GM19468 (cell line): ENCODE results near the gene TEKT3.

Source experiments
- ATAC-seq: cut with Tn5 transposase; IDR thresholded peaks from one replicate; pipeline ENCODE4 v1.9.1; 2021; ENCODE audit warnings: mild to moderate bottlenecking, moderate library complexity, moderate number of reproducible peaks; ENCODE audit not compliant: unreplicated experiment; ENCODE audit errors: extremely low read depth

Gene TEKT3

GRCh38 chr17:15350777-15351477 is 9.5 kb upstream of the TEKT3 start:
- ATAC-seq, result no peak

DNA sequence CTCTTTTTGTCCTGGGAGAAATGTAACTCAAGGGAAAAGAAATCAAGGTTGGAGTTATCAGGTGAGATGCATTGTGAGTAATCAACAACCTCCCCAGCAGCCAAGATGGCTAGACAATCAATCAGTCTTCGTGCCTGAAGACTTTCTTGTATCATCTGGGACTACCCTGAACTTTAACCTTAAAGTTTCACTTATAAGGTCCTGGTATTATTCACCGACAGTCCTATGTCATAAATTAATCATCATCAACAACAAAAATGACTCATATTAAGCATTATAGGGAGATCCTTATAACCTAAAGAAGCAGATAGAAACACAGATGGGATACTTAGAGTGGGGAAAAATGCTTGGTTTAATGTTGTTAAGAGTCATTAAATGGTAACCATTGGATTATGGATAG is 7.7 kb upstream of the TEKT3 start:
- no peak for ATAC-seq

GRCh38 chr17:15348021-15348420 is 6.6 kb upstream of the TEKT3 start:
- ATAC-seq, result no peak

DNA sequence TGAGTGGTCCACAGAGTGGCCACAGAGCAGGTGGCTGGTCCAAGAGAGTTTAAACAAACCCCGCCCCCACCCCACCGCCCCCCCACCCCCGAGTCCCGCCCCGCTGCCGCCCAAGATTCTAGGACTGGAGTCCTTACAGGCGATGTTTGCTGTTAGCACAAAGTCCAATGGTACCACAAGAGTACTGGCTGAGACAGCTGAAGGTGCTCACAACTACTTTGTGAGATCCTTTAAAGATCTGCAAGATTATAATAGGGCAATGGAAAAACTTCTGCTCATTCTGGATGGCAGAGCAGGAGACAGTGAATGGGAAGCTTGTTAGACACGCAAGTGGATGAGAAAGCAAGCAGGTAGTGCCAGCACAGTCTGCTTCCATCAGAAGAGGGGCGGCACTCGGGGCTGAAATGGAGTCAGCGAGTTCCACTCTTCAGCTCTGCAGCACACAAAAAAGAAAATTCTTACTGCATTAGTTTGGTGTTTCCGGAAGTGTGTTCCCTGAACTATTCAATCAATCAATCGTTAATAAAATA is 4.7 kb upstream of the TEKT3 start:
- no peak for ATAC-seq

GRCh38 chr17:15343749-15344148 is 2.4 kb upstream of the TEKT3 start:
- ATAC-seq, result no peak

DNA sequence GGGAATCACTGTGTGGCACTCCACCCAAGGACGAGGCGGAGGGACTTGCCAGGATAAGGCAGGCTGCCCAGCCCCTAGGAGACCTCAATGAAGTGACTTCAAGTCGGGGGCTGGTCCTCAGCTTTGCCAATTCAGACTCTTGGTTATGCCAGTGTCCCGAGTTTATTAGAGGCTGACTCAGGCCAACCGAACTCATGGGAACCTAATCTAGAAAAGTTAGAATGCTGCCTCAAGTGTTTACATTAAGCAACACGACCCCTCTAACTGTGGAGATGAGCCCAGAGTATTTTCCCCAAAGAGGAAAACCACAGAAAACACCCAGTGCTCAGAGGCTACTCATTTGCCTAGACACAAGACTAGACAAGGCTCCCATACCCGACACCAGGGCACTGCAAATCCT is 1.1 kb upstream of the TEKT3 start:
- no peak for ATAC-seq

- no peak for ATAC-seq
Measured at GRCh38 chr17:15341966-15342365, 569 bp upstream of the TEKT3 start.

DNA sequence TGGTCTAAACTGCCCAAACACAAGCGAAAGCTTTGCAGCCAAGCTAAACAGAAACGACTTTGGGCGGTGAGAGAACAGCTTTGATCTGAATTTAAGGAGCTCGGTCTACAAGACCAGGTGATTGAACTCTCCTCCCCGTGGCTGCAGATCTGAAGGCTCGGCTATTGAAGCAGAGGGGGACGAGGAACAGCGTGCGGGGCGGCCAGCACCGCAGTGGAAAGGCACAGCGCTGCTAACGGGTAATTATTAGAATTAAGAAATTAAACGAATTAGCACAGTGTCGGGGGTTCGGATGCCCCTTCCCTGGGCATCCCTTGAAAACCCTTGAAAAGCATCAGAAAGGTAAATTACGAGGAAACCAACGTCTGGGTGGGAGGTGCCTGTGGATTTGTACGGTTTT is 431 bp downstream of the TEKT3 start:
- no peak for ATAC-seq

- no peak for ATAC-seq
Measured at GRCh38 chr17:15335446-15335845, 6.0 kb downstream of the TEKT3 start.

DNA sequence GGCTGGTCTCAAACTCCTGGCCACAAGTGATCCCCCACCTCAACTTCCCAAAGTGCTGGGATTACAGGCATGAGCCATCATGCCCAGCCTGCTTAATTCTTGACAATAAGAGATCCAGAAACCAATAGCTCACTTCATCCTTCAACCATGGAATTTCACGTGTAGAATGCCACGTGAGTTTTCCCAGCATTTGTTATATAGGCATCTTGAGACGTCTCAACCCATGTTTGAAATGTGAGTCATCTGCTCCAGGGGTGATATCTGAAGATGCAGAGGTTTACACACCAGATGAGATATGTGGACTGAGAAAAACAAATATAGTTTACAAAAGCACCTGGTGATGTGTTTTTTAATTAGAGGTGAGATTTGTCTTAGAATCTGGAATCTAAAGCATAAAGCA is 7.1 kb downstream of the TEKT3 start:
- ATAC-seq, result no peak

- no peak for ATAC-seq
Measured at GRCh38 chr17:15332338-15332737, 9.1 kb downstream of the TEKT3 start.

DNA sequence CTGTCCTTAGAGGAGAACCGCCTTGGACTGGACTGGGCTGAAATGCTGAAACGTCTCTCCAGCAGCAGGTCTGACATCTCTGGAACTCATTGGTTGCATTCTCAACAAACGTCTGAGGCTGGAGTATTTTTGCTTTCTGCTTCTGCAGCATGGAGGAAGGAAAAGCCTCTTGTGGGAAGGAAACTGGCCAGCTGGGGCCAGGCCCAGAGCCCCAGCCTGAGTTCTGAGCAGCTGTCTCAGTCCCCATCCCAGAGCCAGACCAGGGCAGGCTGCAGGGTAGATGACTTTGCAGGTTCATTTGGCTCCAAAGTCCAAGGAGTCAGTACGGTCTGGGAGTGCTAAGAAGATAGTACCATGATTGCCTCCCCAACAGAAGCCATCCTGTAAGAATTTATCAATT is 18.3 kb downstream of the TEKT3 start:
- ATAC-seq, result no peak

DNA sequence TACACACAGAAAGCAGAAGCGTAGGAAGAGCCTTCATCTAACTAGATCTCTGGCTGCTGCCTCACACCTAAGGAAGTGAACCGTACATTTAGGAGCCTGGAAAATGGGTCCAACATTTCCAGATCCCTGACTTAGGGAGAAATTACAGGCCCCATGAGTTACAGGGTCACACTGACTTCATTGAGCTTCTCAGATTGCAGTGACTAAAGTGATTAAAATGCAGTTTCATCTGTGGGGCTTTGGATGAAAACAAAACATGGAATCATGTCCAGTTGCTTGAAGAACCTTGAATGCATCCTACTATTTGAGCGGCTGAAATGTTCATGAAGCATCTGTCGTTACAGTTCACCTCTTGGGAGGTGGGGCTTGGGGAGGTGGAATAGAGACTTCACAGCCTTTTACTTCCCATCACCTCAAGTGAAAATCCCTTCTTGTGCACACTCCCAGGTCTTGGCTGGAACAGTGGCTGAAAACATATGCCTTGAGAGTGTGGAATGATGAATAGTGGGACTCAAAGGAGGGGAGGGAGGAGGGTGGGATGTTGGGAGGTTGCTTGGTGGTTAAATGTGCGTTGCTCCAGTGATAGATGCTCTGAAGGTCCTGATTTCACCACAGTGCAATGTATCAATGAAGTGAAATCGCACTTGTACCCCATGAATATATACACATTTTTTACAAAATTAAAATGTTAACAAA is 19.7 kb downstream of the TEKT3 start:
- ATAC-seq, result no peak

- no peak for ATAC-seq
Measured at GRCh38 chr17:15319452-15320010, 21.9 kb downstream of the TEKT3 start.

GRCh38 chr17:15311996-15312395 is 29.4 kb downstream of the TEKT3 start:
- ATAC-seq, result no peak

- no peak for ATAC-seq
Measured at GRCh38 chr17:15309793-15310192, 31.6 kb downstream of the TEKT3 start.

GRCh38 chr17:15309236-15309635 is 32.2 kb downstream of the TEKT3 start:
- ATAC-seq, result no peak

GRCh38 chr17:15308758-15309157 is 32.6 kb downstream of the TEKT3 start:
- no peak for ATAC-seq

DNA sequence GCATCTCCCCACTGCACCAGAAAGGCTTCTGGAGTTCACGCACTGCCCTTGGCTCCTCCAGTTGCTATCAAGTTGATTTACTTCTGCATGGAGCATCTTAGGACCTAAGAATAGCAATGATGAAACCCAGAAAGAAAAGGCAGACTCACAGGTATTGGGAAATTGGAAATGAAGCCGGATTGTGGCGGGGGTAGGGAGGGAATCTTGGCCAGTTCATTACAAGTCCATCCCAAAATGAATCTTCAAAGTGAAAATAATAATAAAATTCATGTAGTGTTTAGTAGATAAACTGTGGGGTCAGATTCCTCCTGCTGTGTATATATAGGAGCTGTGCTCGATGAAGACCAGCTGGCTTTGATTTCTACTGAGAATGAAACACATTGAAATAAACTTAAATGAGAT is 33.7 kb downstream of the TEKT3 start:
- no peak for ATAC-seq

- no peak for ATAC-seq
Measured at GRCh38 chr17:15303851-15304250, 37.5 kb downstream of the TEKT3 start.

- ATAC-seq, result no peak
Measured at GRCh38 chr17:15303268-15303667, 38.1 kb downstream of the TEKT3 start.
